Airway epithelial cell (primary cell): Measurements from ENCODE around the gene SF3B5. TPM values are rescaled to one million over a fixed set of nuclear protein-coding genes. Genes with fewer than 3 reads are reported as not detected.

ENCODE experiments used
- total RNA-seq: library from RNA; depleted of rRNA; stranded (reverse); fragments of >200 nt; gene quantifications from 2 replicates; pipeline ENCODE4 v1.2.3, GENCODE V29; 2015

SF3B5 gene
- total RNA-seq: 211 and 214 TPM in 2 replicates

GRCh38 chr6:144095134-144096002 lies at the start of gene SF3B5:
Gene SF3B5, minus strand, starts transcription at chr6:144095573. Its CDS starts 76 bp downstream, at chr6:144095497.

Other genes starting within 250 kb of the SF3B5 start
- 1.3 TPM in 1 of 2 replicates, not detected in the other for gene ZC2HC1B, start 231.1 kb downstream of the SF3B5 start, total RNA-seq
- gene PLAGL1, start 87.3 kb downstream of the SF3B5 start, total RNA-seq: 8.4 and 10.4 TPM in 2 replicates
- 1.5 and 1.7 TPM in 2 replicates for gene STX11, start 54.9 kb upstream of the SF3B5 start, total RNA-seq
- 19.2 and 39.9 TPM in 2 replicates for gene UTRN, start 189.8 kb upstream of the SF3B5 start, total RNA-seq